Stomach smooth muscle (tissue), 2 donors: ENCODE data around the gene GMIP.

Experiments
- H3K27ac ChIP-seq: one replicate; pipeline ENCODE4 v1.7.0; 2013; ENCODE audit warnings: mild to moderate bottlenecking, low read length, inconsistent platforms
- H3K27me3 ChIP-seq, 2 donors: one replicate each; pipeline ENCODE4 v1.7.0; 2013; ENCODE audit warnings: low read length in 2 of 2; ENCODE audit not compliant: insufficient read depth in 2 of 2, control insufficient read depth in 1 of 2
- H3K36me3 ChIP-seq, 2 donors: one replicate each; pipeline ENCODE4 v1.7.0; 2013; ENCODE audit warnings: low read length in 2 of 2; ENCODE audit not compliant: control insufficient read depth in 2 of 2, insufficient read depth in 2 of 2
- H3K4me1 ChIP-seq: one replicate; pipeline ENCODE4 v1.7.0; 2013; ENCODE audit warnings: low read length; ENCODE audit not compliant: control insufficient read depth, insufficient read depth
- H3K4me3 ChIP-seq, 2 donors: one replicate each; pipeline ENCODE4 v1.7.0; 2013; ENCODE audit warnings: low read length in 2 of 2
- H3K9ac ChIP-seq, 2 donors: one replicate each; pipeline ENCODE4 v1.7.0; 2013; ENCODE audit warnings: low read length in 2 of 2, mild to moderate bottlenecking in 1 of 2
- H3K9me3 ChIP-seq, 2 donors: one replicate each; pipeline ENCODE4 v1.7.0; 2013; ENCODE audit warnings: low read length in 2 of 2; ENCODE audit not compliant: control insufficient read depth in 2 of 2
- donor health status: healthy.
- donor health status: Pancreatic carcinoma.

Gene GMIP

DNA sequence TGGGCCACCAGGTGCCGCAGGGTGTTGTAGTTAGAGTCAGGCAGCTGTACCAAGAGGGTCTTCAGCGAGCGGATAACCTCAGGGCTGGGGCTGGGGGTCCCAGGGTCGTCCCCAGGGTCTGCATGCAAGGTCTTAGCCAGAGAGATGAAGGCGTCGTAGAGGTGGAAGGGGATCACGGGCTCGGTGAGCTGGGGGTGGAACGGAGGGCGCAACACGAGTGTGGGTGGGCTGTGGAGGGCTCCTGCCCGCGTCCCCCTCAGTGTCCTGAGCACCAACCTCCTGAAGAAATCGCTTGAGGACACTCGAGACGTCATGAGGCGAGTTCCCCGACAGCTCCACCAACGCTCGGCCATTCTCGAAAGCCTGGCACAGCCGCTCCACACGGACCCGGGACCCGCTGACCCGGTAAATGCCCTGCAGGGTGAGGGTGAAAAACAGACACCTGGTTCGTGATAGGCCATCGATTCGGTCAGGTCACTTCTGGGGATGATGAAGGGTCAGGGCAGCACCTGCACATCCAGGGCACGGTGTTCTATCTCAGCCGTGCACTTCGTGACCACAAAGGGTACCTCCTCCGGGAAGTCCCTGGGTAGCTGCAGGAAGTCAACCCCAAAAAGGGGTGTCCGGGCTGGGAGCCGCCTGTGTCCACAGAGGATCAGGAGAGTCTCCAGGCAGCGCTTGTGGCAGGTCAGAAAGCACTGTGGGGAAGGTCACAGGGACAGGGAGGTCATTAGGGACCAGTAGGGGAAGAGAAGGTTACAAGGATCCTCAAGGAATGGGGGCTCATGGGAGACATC lies 8.7 kb downstream of the GMIP start:
- Histone ChIP-seq H3K27ac (no peak overlapping the region), H3K4me1 (no peaks in the 10 kb centered on the region), H3K27me3 (peaks cover 0 to 4% of the 10 kb centered on the region in 2 donors), H3K36me3 (peaks cover 0 to 2% of the 10 kb centered on the region in 2 donors), H3K4me3 (no peak overlapping the region), H3K9ac (no peak overlapping the region), H3K9me3 (no peaks in the 10 kb centered on the region)

DNA sequence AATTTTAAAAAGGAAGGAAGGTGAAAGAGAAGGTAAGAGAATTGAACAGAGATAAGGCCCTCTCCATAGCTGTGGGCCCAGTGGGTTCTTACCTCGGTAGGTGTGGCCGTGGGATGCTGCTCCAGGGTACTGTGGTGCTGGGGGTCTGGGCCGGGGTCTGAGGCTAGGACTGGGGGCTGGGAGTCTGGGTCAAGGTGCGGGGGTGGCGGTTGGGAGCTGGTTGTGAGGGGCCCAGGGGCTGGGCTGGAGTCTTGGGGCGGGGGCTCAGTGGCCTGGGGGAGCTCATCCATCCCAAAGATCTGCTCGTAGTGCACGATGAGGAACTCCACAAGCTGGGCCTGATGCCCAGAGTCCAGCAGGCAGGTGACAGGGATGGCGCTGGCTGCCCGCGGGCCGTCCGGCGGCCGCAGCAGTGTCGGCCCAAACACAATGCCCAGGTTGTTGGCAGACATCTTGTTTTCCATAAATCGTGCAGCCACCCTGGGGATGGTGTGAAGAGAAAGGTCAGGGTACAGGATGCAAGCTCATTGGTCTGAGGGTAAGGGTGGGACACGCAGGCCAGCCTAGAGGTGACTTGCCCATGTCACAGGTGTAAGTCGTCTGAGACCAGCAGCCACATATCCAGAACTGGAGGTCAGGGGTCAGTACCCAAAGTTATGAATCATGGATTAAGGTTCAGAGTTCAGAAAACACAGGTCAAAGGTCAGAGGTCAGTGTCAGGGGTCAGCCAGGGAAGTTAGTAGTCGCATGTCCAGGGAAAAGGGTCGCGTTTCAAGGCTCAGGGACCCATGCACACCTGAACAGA lies 9.5 kb downstream of the GMIP start:
- peaks cover 0 to 4% of the 10 kb centered on the region in 2 donors for H3K27me3 ChIP-seq
- H3K4me1 ChIP-seq, result no peaks in the 10 kb centered on the region
- H3K9me3 ChIP-seq, result no peaks in the 10 kb centered on the region
- H3K9ac ChIP-seq, result no peak overlapping the region
- no peak overlapping the region for H3K27ac ChIP-seq
- peaks cover 0 to 2% of the 10 kb centered on the region in 2 donors for H3K36me3 ChIP-seq
- H3K4me3 ChIP-seq, result no peak overlapping the region

DNA sequence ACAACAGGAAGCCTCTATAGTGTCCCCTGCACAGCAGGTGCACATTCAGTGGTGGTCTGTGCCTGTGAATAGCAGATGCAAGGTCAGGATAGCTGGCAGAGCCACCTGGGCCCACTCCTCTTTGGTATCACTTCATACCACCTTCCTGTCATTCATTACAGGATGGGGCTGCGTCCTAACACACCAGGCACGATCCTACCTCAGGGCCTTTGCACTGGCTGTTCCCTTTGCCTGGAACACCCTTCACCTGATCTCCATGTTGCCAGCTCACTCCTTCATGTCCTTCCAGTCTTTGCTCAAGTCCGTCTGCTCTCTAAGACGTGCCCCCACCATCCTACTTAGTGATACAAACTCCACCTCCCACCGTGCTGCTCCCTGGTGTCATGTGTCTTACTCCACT lies 10.8 kb downstream of the GMIP start:
- H3K36me3 ChIP-seq, result peaks cover 0 to 2% of the 10 kb centered on the region in 2 donors
- no peaks in the 10 kb centered on the region for H3K9me3 ChIP-seq
- no peak overlapping the region for H3K27ac ChIP-seq
- H3K4me3 ChIP-seq, result no peak overlapping the region
- peaks cover 3 to 16% of the 10 kb centered on the region in 2 donors for H3K27me3 ChIP-seq
- no peak overlapping the region for H3K9ac ChIP-seq
- H3K4me1 ChIP-seq, result peaks cover 7% of the 10 kb centered on the region

- Histone ChIP-seq H3K4me3 (no peak overlapping the region), H3K27me3 (peaks cover 9 to 21% of the 10 kb centered on the region in 2 donors), H3K4me1 (peaks cover 7% of the 10 kb centered on the region), H3K27ac (no peak overlapping the region), H3K36me3 (peaks cover 0 to 2% of the 10 kb centered on the region in 2 donors), H3K9ac (no peak overlapping the region), H3K9me3 (no peaks in the 10 kb centered on the region)
These were observed 12.1 kb downstream of the GMIP start for GRCh38 chr19:19631346-19631745.

- H3K4me1 ChIP-seq, result peaks cover 7% of the 10 kb centered on the region
- H3K27me3 ChIP-seq, result peaks cover 9 to 21% of the 10 kb centered on the region in 2 donors
- H3K27ac ChIP-seq, result no peak overlapping the region
- H3K9me3 ChIP-seq, result no peaks in the 10 kb centered on the region
- H3K4me3 ChIP-seq, result no peak overlapping the region
- H3K36me3 ChIP-seq, result peaks cover 0 to 2% of the 10 kb centered on the region in 2 donors
- no peak overlapping the region for H3K9ac ChIP-seq
These were observed 13.0 kb downstream of the GMIP start for GRCh38 chr19:19630426-19630825.

- H3K9me3 ChIP-seq, result no peaks in the 10 kb centered on the region
- peaks cover 7% of the 10 kb centered on the region for H3K4me1 ChIP-seq
- H3K4me3 ChIP-seq, result no peak overlapping the region
- H3K27ac ChIP-seq, result no peak overlapping the region
- peaks cover 9 to 21% of the 10 kb centered on the region in 2 donors for H3K27me3 ChIP-seq
- no peak overlapping the region for H3K9ac ChIP-seq
- peaks cover 0 to 2% of the 10 kb centered on the region in 2 donors for H3K36me3 ChIP-seq
These were observed 13.4 kb downstream of the GMIP start for GRCh38 chr19:19630062-19630414.

- no peak overlapping the region for H3K27ac ChIP-seq
- H3K36me3 ChIP-seq, result no peaks in the 10 kb centered on the region
- no peaks in the 10 kb centered on the region for H3K9me3 ChIP-seq
- H3K4me1 ChIP-seq, result peaks cover 7% of the 10 kb centered on the region
- H3K4me3 ChIP-seq, result no peak overlapping the region
- peaks cover 9 to 21% of the 10 kb centered on the region in 2 donors for H3K27me3 ChIP-seq
- H3K9ac ChIP-seq, result no peak overlapping the region
These were observed 14.8 kb downstream of the GMIP start for GRCh38 chr19:19628501-19629134.

GRCh38 chr19:19627621-19628500 lies 15.6 kb downstream of the GMIP start, which contains the start of gene LPAR2:
Gene LPAR2 (minus strand): TSS chr19:19628220. CDS start chr19:19627275, 945 bp downstream.
- H3K27ac ChIP-seq, result no peak within 1 kb of the TSS

GRCh38 chr19:19626516-19627472 lies 16.7 kb downstream of the GMIP start:
- Histone ChIP-seq H3K36me3 (no peaks in the 10 kb centered on the region), H3K4me3 (no peak overlapping the region), H3K4me1 (peaks cover 7% of the 10 kb centered on the region), H3K9me3 (no peaks in the 10 kb centered on the region), H3K9ac (no peak overlapping the region), H3K27me3 (peaks cover 9 to 21% of the 10 kb centered on the region in 2 donors), H3K27ac (no peak overlapping the region)

More at GRCh38 chr19:19627621-19628500, 15.6 kb downstream of the GMIP start, which contains the start of gene LPAR2:
- peaks cover 9 to 21% of the 10 kb centered on the region in 2 donors for H3K27me3 ChIP-seq
- no peaks in the 10 kb centered on the region for H3K9me3 ChIP-seq
- no peaks in the 10 kb centered on the region for H3K36me3 ChIP-seq
- H3K9ac ChIP-seq, result no peak within 1 kb of the TSS
- H3K4me1 ChIP-seq, result peaks cover 7% of the 10 kb centered on the region
- H3K4me3 ChIP-seq, result peak within 1 kb of the TSS in 1 of 2 donors; percentile 52
